Measurements from ENCODE around the gene MAK. TPM values are rescaled to one million over a fixed set of nuclear protein-coding genes. Genes with fewer than 3 reads are reported as not detected.

MAK gene
- total RNA-seq, 1 experiment from 2014 or later, result 0.06 TPM

GRCh38 chr6:10723567-10723881 is 114.8 kb downstream of the MAK start:
- ChIA-PET CTCF (no interaction called here), POLR2A (ENCODE audit: low non-redundant PET) (interaction anchor here (0.6 kb wide), 1 partner anchor 29 kb away, joined by 8 read pairs; the partner anchor contains the start of gene PAK1IP1)
- peak overlapping the region; percentile 70 for H3K4me3 ChIP-seq (ENCODE audit: low read depth, low read length, poor library complexity, severe bottlenecking)
- H3K9me3 ChIP-seq (ENCODE audit: low read depth, low read length, poor library complexity, severe bottlenecking), result no peaks in the 10 kb centered on the region
- TF ChIP-seq CTCF (conservative IDR thresholded peaks at IDR 0.05; ENCODE audit: low read depth, low read length) (no peak), EZH2 (IDR thresholded peaks at IDR 0.05; ENCODE audit: borderline replicate concordance, low read depth, low read length, poor library complexity, severe bottlenecking) (no peak)
- H3K36me3 ChIP-seq (ENCODE audit: insufficient read depth, low read length, poor library complexity, severe bottlenecking), result peaks cover under 1% of the 10 kb centered on the region
- no peak for DNase-seq (ENCODE audit: low spot score)
- peaks cover 15% of the 10 kb centered on the region for H3K4me1 ChIP-seq (ENCODE audit: insufficient read depth, low read length, poor library complexity, severe bottlenecking)
- BruUV-seq (replicated peaks), result no TSS peak
- intact Hi-C loops (cut with micrococcal nuclease; ENCODE audit: unreplicated experiment), result loop anchor here (2.0 kb wide), 1 partner anchor 23 kb away; the partner anchor contains the start of gene TMEM14B
- H3K27ac ChIP-seq (ENCODE audit: low read depth, low read length, poor library complexity, severe bottlenecking), result peak overlapping the region; percentile 85
- no peaks in the 10 kb centered on the region for H3K27me3 ChIP-seq (replicated peaks; ENCODE audit: insufficient read depth, low read depth, low read length, poor library complexity)

- Histone ChIP-seq H3K4me1 (ENCODE audit: insufficient read depth, low read length, poor library complexity, severe bottlenecking) (peaks cover 15% of the 10 kb centered on the region), H3K27me3 (replicated peaks; ENCODE audit: insufficient read depth, low read depth, low read length, poor library complexity) (no peaks in the 10 kb centered on the region), H3K4me3 (ENCODE audit: low read depth, low read length, poor library complexity, severe bottlenecking) (peak within 1 kb of the TSS; percentile 70), H3K9me3 (ENCODE audit: low read depth, low read length, poor library complexity, severe bottlenecking) (peaks cover 4% of the 10 kb centered on the region), H3K36me3 (ENCODE audit: insufficient read depth, low read length, poor library complexity, severe bottlenecking) (no peaks in the 10 kb centered on the region), H3K27ac (ENCODE audit: low read depth, low read length, poor library complexity, severe bottlenecking) (peak within 1 kb of the TSS; percentile 85)
- TSS peak; percentile 66 for BruUV-seq (replicated peaks)
- ChIA-PET POLR2A (ENCODE audit: low non-redundant PET) (interaction anchor here (0.8 kb wide), 1 partner anchor 31 kb away, joined by 4 read pairs; no protein-coding TSS in a partner anchor), CTCF (interaction anchor here (1.2 kb wide), 1 partner anchor 244 kb away, joined by 5 read pairs; no protein-coding TSS in a partner anchor)
- DNase-seq (ENCODE audit: low spot score), result peak; percentile 96
- intact Hi-C loops (cut with micrococcal nuclease; ENCODE audit: unreplicated experiment), result loop anchor here (2.0 kb wide), 1 partner anchor 24 kb away; the partner anchor contains the start of gene TMEM14B
- no peak for TF ChIP-seq CTCF (conservative IDR thresholded peaks at IDR 0.05; ENCODE audit: low read depth, low read length)
- no peak for TF ChIP-seq EZH2 (IDR thresholded peaks at IDR 0.05; ENCODE audit: borderline replicate concordance, low read depth, low read length, poor library complexity, severe bottlenecking)
These were observed 115.3 kb downstream of the MAK start, which contains the start of gene TMEM14C for GRCh38 chr6:10722820-10723566. TSS of gene TMEM14C (plus strand) at chr6:10723070. CDS start at chr6:10724614, 1,544 bp downstream.

- Histone ChIP-seq H3K27me3 (replicated peaks; ENCODE audit: insufficient read depth, low read depth, low read length, poor library complexity) (no peaks in the 10 kb centered on the region), H3K4me1 (ENCODE audit: insufficient read depth, low read length, poor library complexity, severe bottlenecking) (peaks cover 15% of the 10 kb centered on the region), H3K27ac (ENCODE audit: low read depth, low read length, poor library complexity, severe bottlenecking) (peak overlapping the region; percentile 85), H3K36me3 (ENCODE audit: insufficient read depth, low read length, poor library complexity, severe bottlenecking) (no peaks in the 10 kb centered on the region), H3K4me3 (ENCODE audit: low read depth, low read length, poor library complexity, severe bottlenecking) (peak overlapping the region; percentile 70), H3K9me3 (ENCODE audit: low read depth, low read length, poor library complexity, severe bottlenecking) (peaks cover 4% of the 10 kb centered on the region)
- POLR2A ChIA-PET (ENCODE audit: low non-redundant PET), result interaction anchor here (0.8 kb wide), 1 partner anchor 31 kb away, joined by 4 read pairs; no protein-coding TSS in a partner anchor
- no peak for DNase-seq (ENCODE audit: low spot score)
- TF ChIP-seq CTCF (conservative IDR thresholded peaks at IDR 0.05; ENCODE audit: low read depth, low read length), result no peak
- no peak for TF ChIP-seq EZH2 (IDR thresholded peaks at IDR 0.05; ENCODE audit: borderline replicate concordance, low read depth, low read length, poor library complexity, severe bottlenecking)
- intact Hi-C loops (cut with micrococcal nuclease; ENCODE audit: unreplicated experiment), result loop anchor here (2.0 kb wide), 1 partner anchor 24 kb away; the partner anchor contains the start of gene TMEM14B
- BruUV-seq (replicated peaks), result no TSS peak
- CTCF ChIA-PET, result interaction anchor here (1.2 kb wide), 1 partner anchor 244 kb away, joined by 5 read pairs; no protein-coding TSS in a partner anchor
These were observed 115.8 kb downstream of the MAK start for GRCh38 chr6:10722570-10722819.

All from A673 (cell line).